ENCODE measurements around the gene PPDPF. TPM values are rescaled to one million over a fixed set of nuclear protein-coding genes. Genes with fewer than 3 reads are reported as not detected.
A peak's percentile ranks its signal among the peaks of the same experiment; 100 is the strongest.

The PPDPF gene
- polyA plus RNA-seq, 1 donor (not counting 4 experiments of a cell fraction or from before 2014, with no cell fraction given), result 8.8 TPM

- dilution Hi-C loops (cut with MboI; ENCODE audit: extremely low pct_ligation_motif_present, low sequenced_read_pairs), result no loop called here
Measured at GRCh38 chr20:63488315-63489251, 32.0 kb upstream of the PPDPF start.

GRCh38 chr20:63490416-63490815, 30.1 kb upstream of the PPDPF start:
- FAIRE-seq (no peak), DNase-seq (ENCODE audit: low read depth, low spot score) (no peak)
- peaks cover 27% of the 10 kb centered on the region for H3K27me3 ChIP-seq (ENCODE audit: control insufficient read depth, extremely low read depth, insufficient read depth, low read length)
- no peaks in the 10 kb centered on the region for H3K9me3 ChIP-seq (ENCODE audit: control insufficient read depth, low read depth, low read length)
- no peaks in the 10 kb centered on the region for H4K20me1 ChIP-seq (ENCODE audit: control insufficient read depth, extremely low read depth, insufficient read depth, low read length)
- TF ChIP-seq CTCF (optimal IDR thresholded peaks at IDR 0.05 in 1 of 3, IDR thresholded peaks at IDR 0.05 in 1 of 3, conservative IDR thresholded peaks at IDR 0.05 in 1 of 3; ENCODE audit: extremely low read depth in 1 of 3, insufficient read depth in 2 of 3, low read length in 3 of 3) (no peak), EZH2 (IDR thresholded peaks at IDR 0.05; ENCODE audit: low read length) (no peak)
- H3K4me2 ChIP-seq (ENCODE audit: control insufficient read depth, extremely low read depth, insufficient read depth, low read depth, low read length), result no peak overlapping the region
- H3K79me2 ChIP-seq (ENCODE audit: control insufficient read depth, insufficient read depth, low read length), result no peaks in the 10 kb centered on the region
- no peak overlapping the region for H3K27ac ChIP-seq (ENCODE audit: control insufficient read depth, insufficient read depth, low read length)
- dilution Hi-C loops (cut with MboI; ENCODE audit: extremely low pct_ligation_motif_present, low sequenced_read_pairs), result no loop called here
- H2AFZ ChIP-seq (ENCODE audit: control insufficient read depth, low read length), result no peak overlapping the region
- H3K9me1 ChIP-seq (ENCODE audit: control insufficient read depth, extremely low read depth, insufficient read depth, low read length), result no peaks in the 10 kb centered on the region
- H3K36me3 ChIP-seq (ENCODE audit: control insufficient read depth in 2 of 2, extremely low read depth in 1 of 2, insufficient read depth in 2 of 2, low read length in 2 of 2), result no peaks in the 10 kb centered on the region
- no peak overlapping the region for H3K4me3 ChIP-seq (ENCODE audit: control insufficient read depth in 2 of 3, extremely low read depth in 1 of 3, insufficient read depth in 2 of 3, low read depth in 1 of 3, low read length in 3 of 3)
- H3K9ac ChIP-seq (ENCODE audit: control insufficient read depth, extremely low read depth, insufficient read depth, low read length), result no peak overlapping the region
- no peaks in the 10 kb centered on the region for H3K4me1 ChIP-seq (ENCODE audit: control insufficient read depth, extremely low read depth, insufficient read depth, low read length)

More at GRCh38 chr20:63488315-63489251, 32.0 kb upstream of the PPDPF start:
- no peak overlapping the region for H3K4me2 ChIP-seq (ENCODE audit: control insufficient read depth, extremely low read depth, insufficient read depth, low read depth, low read length)
- H3K9me1 ChIP-seq (ENCODE audit: control insufficient read depth, extremely low read depth, insufficient read depth, low read length), result no peaks in the 10 kb centered on the region
- no peaks in the 10 kb centered on the region for H3K36me3 ChIP-seq (ENCODE audit: control insufficient read depth in 2 of 2, extremely low read depth in 1 of 2, insufficient read depth in 2 of 2, low read length in 2 of 2)
- H3K4me1 ChIP-seq (ENCODE audit: control insufficient read depth, extremely low read depth, insufficient read depth, low read length), result no peaks in the 10 kb centered on the region
- no peak overlapping the region for H3K27ac ChIP-seq (ENCODE audit: control insufficient read depth, insufficient read depth, low read length)
- H3K9me3 ChIP-seq (ENCODE audit: control insufficient read depth, low read depth, low read length), result no peaks in the 10 kb centered on the region
- H3K9ac ChIP-seq (ENCODE audit: control insufficient read depth, extremely low read depth, insufficient read depth, low read length), result no peak overlapping the region
- TF ChIP-seq EZH2 (IDR thresholded peaks at IDR 0.05; ENCODE audit: low read length), result peak; percentile 35
- no peak for TF ChIP-seq CTCF (optimal IDR thresholded peaks at IDR 0.05 in 1 of 3, IDR thresholded peaks at IDR 0.05 in 1 of 3, conservative IDR thresholded peaks at IDR 0.05 in 1 of 3; ENCODE audit: extremely low read depth in 1 of 3, insufficient read depth in 2 of 3, low read length in 3 of 3)
- no peaks in the 10 kb centered on the region for H3K79me2 ChIP-seq (ENCODE audit: control insufficient read depth, insufficient read depth, low read length)
- no peaks in the 10 kb centered on the region for H4K20me1 ChIP-seq (ENCODE audit: control insufficient read depth, extremely low read depth, insufficient read depth, low read length)
- H2AFZ ChIP-seq (ENCODE audit: control insufficient read depth, low read length), result no peak overlapping the region
- peaks cover 38% of the 10 kb centered on the region for H3K27me3 ChIP-seq (ENCODE audit: control insufficient read depth, extremely low read depth, insufficient read depth, low read length)
- no peak overlapping the region for H3K4me3 ChIP-seq (ENCODE audit: control insufficient read depth in 2 of 3, extremely low read depth in 1 of 3, insufficient read depth in 2 of 3, low read depth in 1 of 3, low read length in 3 of 3)
- DNase-seq (ENCODE audit: low read depth, low spot score) (no peak), FAIRE-seq (no peak)
